D341Med (cell line): ENCODE measurements around the gene CAPN7.
"Not testable (repeated sequence)": the region's sequence is repeated elsewhere in the genome, so short reads cannot be mapped to it uniquely, and the experiment has no call there.

Experiments
- DNase-seq: peaks from one replicate; pipeline ENCODE4 v3.0.0; 2012; ENCODE audit warnings: low spot score

Gene CAPN7

GRCh38 chr3:15205934-15206661, at the start of gene CAPN7:
CAPN7 (plus strand) TSS chr3:15206246; CDS start chr3:15206496, 250 bp downstream.
- peak; percentile 98 for DNase-seq

GRCh38 chr3:15157441-15157840, 48.6 kb upstream of the CAPN7 start:
- DNase-seq = no peak

GRCh38 chr3:15159501-15160136, 46.4 kb upstream of the CAPN7 start:
- no peak for DNase-seq

- no peak for DNase-seq
These were observed 45.4 kb upstream of the CAPN7 start for GRCh38 chr3:15160662-15161061.

DNA sequence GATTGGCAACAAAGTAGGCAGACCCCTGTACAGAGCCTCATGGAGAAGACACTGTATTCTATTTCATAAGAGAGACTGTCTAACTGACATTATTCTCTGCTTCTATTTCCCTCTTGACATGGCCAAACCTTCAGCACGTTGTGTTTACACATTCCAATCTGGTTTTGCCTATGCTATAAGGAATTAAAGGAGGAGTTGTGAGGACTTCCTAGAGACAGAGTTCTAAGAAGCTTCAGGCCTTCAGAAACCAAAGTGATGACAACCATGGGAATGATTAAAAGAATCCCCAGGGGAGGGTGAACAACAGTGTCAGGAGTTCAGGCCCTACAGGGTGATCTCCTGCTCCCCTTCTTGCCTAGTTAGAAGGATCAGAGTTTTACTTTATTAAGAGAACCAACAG, 44.9 kb upstream of the CAPN7 start:
- no peak for DNase-seq

GRCh38 chr3:15163656-15164055, 42.4 kb upstream of the CAPN7 start:
- not testable (repeated sequence) for DNase-seq

GRCh38 chr3:15164340-15164739, 41.7 kb upstream of the CAPN7 start:
- DNase-seq = no peak

- DNase-seq = no peak
These were observed 41.0 kb upstream of the CAPN7 start for GRCh38 chr3:15165061-15165460.

DNA sequence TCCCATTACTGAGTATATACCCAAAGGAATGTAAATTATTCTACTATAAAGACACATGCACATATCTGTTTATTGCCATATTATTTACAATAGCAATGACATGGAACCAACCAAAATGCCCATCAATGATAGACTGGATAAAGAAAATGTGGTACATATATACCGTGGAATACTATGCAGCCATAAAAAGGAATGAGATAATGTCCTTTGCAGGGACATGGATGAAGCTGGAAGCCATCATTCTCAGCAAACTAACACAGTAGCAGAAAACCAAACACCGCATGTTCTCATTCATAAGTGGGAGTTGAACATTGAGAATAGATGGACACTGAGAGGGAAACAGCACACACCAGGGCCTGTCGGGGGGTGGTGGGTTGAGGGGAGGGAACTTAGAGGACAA, 39.7 kb upstream of the CAPN7 start:
- not testable (repeated sequence) for DNase-seq

- no peak for DNase-seq
These were observed 35.0 kb upstream of the CAPN7 start for GRCh38 chr3:15171096-15171495.

DNA sequence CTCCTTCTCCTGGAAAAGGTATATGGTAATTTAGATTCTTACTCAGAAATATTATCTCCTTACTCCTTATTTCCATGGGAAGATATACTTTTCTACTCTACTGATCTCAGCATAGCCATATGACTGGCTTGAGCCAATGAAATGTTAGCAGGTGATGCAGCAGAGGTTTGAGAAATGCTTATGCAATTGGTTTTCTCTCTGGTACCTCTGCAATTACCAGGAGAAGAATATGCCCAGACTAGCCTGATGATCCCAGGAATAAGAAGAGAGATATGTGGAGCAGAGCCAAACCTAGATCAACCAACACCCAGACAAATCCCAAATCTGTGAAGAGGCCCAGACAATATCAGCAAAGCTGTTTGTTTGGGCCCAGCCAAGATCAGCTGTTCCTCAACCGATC, 33.2 kb upstream of the CAPN7 start:
- no peak for DNase-seq

- DNase-seq = no peak
These were observed 31.1 kb upstream of the CAPN7 start for GRCh38 chr3:15174953-15175352.

DNA sequence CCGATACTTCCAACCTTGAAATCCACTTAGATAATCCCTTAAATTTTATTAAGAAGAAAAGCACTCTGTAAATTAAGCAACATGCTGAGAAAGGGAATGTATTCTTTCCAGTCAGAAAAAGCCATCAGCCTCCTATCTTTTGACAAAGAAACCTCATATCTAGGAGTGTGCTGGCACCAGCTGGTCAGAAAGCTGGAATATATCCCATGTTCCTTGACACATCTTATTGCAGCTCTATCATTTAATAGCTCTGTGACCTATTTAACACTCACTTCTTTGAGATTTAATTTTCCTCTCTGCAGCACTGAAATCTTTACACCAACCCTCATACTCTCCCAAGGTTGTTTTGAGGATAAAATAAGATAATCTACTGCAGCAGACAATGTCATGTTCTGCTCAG, 30.4 kb upstream of the CAPN7 start:
- DNase-seq = no peak

GRCh38 chr3:15180042-15180611, 25.9 kb upstream of the CAPN7 start:
- DNase-seq = no peak

DNA sequence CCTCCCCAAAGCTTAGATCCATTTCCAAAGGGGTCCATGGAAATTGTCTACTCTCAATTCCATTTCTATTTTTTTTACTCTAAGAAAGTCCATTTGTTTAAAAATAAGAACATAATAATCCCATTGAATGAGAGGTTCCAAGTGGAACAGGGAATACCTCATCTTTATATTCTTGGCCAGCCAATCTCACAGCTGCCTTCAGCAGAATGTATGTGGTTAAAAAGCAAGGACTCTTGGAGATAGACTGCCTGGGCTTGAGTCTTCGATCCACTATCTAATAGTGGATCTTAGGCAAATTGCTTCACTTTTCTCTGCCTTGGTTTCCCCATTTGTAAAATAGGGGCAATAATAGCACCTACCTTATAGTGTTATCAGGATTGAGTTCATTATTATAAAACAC, 24.5 kb upstream of the CAPN7 start:
- DNase-seq = no peak

DNA sequence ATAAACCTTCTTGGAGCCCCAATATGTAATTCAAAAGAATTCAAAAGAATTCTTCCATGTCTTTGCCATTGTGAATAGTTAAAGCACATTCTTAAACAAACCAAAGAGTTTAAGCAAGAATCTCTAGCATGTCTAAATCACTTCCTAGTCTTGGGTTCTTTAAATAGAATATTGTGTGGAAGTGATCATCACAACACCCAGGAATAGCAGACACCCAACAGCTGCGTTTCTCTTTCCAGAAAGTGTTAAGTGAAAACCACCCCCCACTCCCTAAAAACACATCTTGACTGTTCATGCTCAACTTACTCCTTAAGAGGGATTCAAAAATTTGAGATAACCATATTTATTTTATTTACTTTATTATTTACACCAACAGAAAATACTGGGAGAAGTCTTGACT, 24.1 kb upstream of the CAPN7 start:
- no peak for DNase-seq

GRCh38 chr3:15183011-15183410, 23.0 kb upstream of the CAPN7 start:
- no peak for DNase-seq

GRCh38 chr3:15185404-15185803, 20.6 kb upstream of the CAPN7 start:
- no peak for DNase-seq

GRCh38 chr3:15186101-15186476, 20.0 kb upstream of the CAPN7 start:
- DNase-seq = no peak

DNA sequence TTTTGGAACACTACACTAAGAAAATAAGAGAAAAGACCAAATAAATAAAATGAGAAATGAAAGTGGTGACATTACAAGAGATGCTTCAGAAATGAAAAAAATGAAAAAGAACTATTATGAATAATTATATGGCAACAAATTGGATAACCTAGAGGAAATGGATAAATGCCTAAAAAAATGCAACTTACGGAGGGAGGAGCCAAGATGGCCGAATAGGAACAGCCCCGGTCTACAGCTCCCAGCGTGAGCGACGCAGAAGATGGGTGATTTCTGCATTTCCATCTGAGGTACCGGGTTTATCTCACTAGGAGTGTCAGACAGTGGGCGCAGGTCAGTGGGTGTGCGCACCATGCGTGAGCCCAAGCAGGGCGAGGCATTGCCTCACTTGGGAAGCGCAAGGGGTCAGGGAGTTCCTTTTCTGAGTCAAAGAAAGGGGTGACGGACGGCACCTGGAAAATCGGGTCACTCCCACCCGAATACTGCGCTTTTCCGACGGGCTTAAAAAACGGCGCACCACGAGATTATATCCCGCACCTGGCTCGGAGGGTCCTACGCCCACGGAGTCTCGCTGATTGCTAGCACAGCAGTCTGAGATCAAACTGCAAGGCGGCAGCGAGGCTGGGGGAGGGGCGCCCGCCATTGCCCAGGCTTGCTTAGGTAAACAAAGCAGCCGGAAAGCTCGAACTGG, 19.4 kb upstream of the CAPN7 start:
- DNase-seq = not testable (repeated sequence)

- DNase-seq = no peak
These were observed 8.6 kb upstream of the CAPN7 start for GRCh38 chr3:15197340-15198029.

DNA sequence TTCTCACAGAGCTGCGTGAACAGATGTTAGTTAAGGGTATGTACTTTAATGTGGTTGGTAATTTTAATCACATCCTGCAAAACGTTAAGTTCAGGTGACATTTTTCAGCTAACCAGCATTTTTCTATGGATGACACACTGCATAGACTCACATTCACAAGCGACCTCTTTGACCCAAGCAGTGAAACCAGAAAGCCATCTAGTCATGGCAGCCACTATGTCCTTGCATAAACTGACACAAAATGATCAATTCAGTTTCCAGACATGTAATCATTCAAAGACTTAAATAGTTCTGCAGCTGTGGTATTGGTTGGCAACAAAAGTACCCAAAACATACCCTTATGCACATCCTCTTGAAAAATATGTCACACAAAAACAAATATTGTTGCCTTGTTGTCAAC, 7.4 kb upstream of the CAPN7 start:
- DNase-seq = no peak
